GM21717 (cell line): ENCODE measurements around the gene GPX4.

Experiments
- ATAC-seq: cut with Tn5 transposase; IDR thresholded peaks from one replicate; pipeline ENCODE4 v1.9.1; 2021; ENCODE audit warnings: mild to moderate bottlenecking, moderate library complexity; ENCODE audit not compliant: unreplicated experiment

GPX4 gene

DNA sequence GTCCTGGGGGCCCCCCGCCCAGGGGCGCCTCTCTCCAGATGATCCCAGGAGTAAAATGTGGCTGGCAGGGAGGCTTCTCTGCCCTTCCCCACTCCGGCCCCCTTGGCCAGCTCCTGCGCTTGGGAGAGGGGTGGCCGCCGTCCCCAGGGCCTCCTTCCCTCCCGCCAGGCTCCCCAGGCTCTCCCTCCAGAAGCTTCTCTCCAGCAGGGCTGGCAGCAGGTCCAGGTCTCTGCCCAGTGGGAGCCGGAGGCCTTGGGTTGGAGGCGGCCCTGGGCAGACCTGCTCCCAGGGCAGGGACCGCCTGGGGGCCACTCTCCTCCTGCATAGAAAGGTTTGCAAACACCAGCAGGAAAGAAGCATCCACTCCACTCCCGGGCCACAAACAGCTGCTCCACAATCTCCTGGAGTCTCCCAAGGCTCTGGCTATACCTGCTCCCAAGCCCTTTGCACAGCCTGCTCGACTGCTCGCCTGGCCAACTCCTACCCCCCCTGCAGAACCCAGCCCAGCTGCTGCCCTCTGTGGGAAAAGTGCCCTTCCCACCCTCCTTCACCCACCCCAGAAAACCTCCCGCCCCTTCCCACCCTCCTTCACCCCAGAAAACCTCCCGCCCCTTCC lies 44.2 kb downstream of the GPX4 start:
- no peak for ATAC-seq

DNA sequence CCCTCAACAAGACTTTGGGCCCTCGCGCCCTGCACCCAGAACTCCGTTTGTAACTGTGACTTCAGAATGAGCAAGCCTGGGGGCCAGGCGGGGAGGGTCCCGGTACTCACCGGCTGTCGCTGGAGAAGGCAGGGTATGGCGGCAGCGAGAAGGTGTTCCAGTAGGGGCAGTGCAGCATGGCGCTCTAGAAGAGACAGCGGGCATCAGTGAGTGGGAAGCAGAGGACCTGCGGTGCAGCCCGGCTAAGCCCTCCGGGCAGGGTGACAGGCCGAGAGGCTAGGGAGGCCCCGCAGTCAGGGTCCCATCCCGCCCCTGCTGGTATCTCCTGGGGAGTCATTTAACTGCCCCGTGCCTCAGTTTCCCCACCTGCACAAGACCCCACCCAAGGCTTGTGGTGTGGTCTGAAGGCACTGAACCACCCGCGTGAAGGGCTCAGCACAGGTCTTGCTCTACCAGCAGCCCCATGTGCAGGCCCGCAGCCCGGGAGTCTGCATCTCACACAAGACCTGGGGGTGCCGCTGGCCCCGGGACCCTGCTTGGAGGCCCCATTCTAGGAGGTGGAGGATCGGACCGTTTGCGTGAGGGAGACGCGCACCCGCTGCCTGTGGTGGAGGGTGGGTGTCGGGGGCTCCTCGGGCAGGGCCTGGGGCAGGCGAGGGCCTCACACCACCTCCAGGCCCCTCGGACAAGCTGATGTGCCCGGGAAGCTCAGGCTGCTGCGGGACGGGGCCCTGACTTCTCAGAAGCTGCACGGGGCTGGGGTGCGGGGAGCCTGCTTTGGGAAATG lies 45.7 kb downstream of the GPX4 start:
- no peak for ATAC-seq

DNA sequence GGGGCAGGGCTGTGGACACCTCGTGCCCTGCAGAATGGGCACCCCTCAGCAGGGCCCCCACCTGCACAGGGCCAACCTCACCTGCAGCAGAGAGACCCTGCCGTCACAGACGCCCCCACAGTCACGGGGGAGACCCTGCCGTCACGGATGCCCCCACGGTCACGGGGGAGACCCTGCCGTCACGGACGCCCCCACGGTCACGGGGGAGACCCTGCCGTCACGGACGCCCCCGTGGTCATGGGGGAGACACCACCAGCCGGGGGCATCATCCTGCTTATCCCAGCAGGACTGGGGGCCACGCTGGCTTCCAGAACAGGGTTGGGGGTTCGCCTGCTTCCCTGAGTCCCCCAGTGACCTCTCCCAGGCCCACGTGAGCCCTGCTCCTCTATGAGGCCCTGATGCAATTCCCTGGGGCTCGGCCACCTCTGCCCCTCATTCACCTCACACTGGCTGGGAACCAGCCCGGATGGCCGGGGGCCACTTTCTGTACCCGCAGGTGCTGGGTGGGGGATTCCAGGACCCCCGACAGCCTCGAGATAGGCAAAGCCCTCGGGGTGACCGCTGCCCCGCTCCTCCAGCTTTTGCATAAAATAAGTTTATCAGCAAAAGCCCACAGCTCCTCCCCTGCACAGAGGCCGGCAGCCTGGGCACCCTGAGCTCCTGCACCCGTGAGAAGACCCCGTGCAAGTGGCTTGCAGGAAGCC lies 46.7 kb downstream of the GPX4 start:
- ATAC-seq, result no peak

DNA sequence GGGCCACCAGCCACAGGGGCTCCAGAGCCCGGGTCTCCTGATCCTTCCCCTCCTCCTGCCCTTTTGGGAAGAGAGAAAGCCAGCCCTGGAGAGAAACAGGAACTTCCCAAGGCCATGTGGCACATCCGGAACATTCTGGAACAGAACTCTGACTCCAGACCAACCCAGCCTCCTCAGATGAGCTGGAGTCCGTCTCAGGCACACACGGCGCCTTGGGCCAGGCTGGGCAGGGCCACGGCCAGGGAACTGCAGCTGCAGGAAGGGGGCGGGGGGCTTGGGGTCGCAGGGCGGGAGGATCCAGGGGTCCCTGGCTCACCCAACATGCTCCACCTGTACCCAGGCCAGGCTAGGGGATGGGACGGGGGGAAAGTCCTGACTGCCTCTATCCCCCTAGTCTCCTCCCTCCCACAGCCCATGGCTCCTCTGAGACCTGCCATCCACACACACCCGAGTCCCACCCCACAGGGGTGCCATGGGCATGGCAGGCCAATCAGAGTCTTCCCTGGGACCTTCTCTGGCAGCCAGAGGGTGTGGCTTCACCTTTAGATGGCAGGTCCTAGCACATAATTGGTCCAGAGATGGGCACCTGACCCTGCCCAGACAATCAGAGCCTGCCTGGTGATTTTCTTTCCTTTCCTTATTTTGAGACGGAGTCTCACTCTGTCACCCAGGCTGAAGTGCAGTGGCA lies 47.4 kb downstream of the GPX4 start:
- no peak for ATAC-seq

DNA sequence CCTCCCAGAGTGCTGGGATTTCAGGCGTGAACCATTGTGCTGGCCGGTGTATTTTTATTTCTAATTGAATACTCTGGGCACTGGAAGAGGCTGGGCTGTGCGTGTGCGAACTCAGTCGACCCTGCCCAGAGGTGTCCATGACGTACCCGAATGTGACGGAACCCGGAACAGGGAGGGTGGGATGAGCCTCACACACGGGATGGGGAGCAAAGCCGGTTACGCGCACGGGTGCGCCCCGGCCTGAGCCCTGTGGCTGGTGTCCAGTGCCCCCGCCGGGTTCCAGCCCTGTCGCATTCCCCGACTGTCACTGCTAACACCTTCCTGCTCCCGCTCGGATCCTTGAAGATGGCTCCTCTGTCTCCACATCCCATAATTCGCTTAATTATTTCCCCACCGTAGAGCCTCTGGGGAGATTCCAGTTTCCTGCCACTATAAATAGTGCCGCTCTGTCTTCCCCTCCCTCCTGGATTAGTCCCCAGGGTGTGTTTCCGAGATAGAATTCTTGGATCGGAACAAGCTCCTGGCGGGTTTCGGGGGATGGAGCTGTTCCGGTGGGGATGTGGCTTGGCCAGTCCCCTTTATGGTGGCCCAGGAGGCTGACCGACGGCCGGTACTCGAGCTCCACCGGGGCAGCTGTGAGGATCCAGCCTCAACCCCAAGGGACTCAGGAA lies 48.3 kb downstream of the GPX4 start:
- no peak for ATAC-seq

DNA sequence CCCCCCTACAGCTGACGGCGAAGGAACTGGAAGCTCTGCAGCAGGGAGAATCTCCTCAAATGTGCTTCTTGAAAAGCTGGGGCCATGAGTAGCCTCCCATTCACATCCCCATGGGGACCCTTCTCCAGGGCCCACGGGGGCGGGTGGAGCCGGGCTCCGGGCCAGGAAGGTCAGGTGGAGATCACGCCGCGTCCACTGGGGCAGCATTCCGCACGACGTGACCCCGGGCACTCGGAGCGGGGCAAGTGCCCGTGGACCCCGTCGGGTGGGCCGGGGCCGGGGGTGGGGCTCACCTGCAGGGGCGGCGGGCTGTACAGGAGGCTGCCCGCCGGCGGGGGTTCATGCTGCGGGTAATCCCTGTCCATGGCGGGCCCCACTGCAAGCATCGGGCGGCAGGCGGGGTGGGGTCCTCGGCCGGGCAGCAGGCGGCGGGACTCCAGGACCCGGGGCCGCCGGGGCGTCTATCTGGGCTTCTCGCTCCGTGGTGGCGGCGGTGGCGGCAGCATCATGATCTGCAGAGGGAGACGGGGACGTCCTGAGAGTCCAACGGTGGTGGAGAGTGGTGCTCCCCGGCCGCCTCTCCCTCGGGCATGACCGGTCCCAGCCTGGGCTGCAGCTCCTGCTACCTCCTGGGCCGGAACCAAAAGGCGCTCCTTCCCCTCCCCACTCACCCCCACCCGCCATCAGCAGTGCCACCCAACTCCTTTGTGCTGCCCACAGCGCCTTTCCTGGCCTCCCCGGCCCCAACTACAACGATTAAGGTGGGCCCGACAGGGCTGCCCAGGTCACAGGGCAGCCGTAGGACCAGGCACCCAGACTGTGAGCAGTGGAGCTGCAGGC lies 50.3 kb downstream of the GPX4 start:
- no peak for ATAC-seq

DNA sequence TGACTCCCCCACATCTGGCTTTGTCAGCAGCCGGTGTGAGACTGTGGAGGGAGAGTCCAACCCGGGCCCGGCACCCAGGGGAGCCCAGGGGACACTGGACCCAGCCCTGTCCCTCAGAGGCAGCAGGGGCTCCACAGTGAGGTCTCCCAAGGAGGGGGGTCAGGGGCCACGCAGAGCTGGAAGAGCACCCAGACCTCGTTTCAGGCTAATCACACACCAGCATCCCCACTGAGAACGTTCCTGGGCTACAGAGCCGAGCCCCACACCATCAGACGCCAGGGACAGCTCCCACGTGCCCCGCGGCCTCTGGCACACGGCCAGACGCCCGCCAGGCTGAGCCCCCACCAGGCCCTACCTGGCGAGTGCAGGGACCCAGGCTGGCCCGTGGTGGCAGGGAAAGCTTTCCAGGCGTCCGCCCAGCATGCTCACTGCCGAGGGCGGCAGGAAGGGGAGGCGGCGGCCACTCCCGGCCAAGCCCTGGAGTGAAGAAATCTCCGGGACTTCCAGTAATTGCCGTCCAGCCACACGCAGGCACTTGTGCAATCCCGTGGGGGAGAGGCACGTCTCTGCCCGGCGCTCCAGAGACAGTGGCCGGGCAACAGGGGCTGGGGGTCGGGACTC lies 51.0 kb downstream of the GPX4 start:
- ATAC-seq, result no peak

DNA sequence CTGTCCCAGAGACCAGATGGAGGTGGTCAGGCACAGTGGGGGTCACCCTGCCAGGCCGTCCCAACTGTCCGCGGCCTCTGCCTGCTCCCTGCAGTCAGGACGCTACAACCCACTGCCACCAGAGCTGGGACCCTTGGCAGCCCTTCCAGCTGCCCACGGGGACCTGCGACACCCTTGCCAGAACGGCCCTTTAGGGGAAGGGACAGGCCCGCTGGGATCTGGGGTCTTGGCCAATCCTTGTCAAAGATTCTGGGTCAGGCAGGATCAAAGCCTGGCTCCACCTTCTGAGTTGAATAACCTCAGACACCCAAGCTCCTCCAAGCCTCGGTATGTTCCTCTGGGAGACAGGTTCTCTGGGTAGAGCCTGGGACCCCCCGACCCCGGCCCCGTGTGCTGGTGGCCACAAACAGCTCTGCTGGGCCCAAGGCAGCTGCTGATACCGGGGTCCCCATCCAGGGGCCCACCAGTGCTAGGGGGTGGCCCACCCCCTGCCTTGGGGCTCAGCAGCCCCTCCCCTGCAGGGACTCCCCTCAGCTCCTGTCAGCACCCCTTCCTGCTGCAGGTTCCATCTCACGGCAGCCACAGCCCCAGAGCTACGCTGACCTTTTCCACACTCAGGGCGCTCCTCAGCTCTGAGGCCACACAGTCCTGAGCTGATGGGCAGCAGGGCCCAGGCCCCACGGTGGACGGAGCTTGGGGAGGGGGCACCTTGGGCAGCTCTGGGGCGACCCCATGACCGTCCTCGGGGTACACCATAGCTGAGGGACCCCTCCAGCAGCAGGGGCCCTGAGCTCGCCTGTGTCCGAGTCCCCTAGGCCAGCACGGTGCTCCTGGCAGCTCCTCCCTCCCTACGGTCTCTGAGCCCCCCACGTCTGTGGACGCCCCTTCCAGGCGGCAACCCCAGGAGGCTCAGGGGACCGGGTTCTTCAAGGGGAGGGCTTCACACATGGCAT lies 51.8 kb downstream of the GPX4 start:
- no peak for ATAC-seq
